Measurements from ENCODE around the gene LARP4.
"Not testable (repeated sequence)": the region's sequence is repeated elsewhere in the genome, so short reads cannot be mapped to it uniquely, and the experiment has no call there.

The LARP4 gene

GRCh38 chr12:50477241-50477832 is 76.7 kb downstream of the LARP4 start:
- in situ Hi-C loops (cut with HindIII; ENCODE audit: low sequenced_read_pairs): no loop called here

- in situ Hi-C loops (cut with HindIII; ENCODE audit: low sequenced_read_pairs): no loop called here
Measured at GRCh38 chr12:50482571-50482970, 81.9 kb downstream of the LARP4 start.

- in situ Hi-C loops (cut with HindIII; ENCODE audit: low sequenced_read_pairs): no loop called here
Measured at GRCh38 chr12:50483488-50483887, 82.8 kb downstream of the LARP4 start.

GRCh38 chr12:50488801-50489200 is 88.1 kb downstream of the LARP4 start:
- in situ Hi-C loops (cut with HindIII; ENCODE audit: low sequenced_read_pairs): no loop called here

- in situ Hi-C loops (cut with HindIII; ENCODE audit: low sequenced_read_pairs): not testable (repeated sequence)
Measured at GRCh38 chr12:50498119-50498518, 97.4 kb downstream of the LARP4 start.

- in situ Hi-C loops (cut with HindIII; ENCODE audit: low sequenced_read_pairs): no loop called here
Measured at GRCh38 chr12:50504798-50505674, 104.4 kb downstream of the LARP4 start, which contains the start of gene DIP2B. Gene DIP2B (plus strand): TSS chr12:50504985. CDS start chr12:50505141, 156 bp downstream.

- in situ Hi-C loops (cut with HindIII; ENCODE audit: low sequenced_read_pairs): no loop called here
Measured at GRCh38 chr12:50505675-50506530, 105.2 kb downstream of the LARP4 start.

GRCh38 chr12:50506753-50507473 is 106.2 kb downstream of the LARP4 start:
- in situ Hi-C loops (cut with HindIII; ENCODE audit: low sequenced_read_pairs): no loop called here

GRCh38 chr12:50507474-50507838 is 106.8 kb downstream of the LARP4 start:
- in situ Hi-C loops (cut with HindIII; ENCODE audit: low sequenced_read_pairs): no loop called here

GRCh38 chr12:50507930-50508329 is 107.2 kb downstream of the LARP4 start:
- in situ Hi-C loops (cut with HindIII; ENCODE audit: low sequenced_read_pairs): no loop called here

GRCh38 chr12:50508414-50508813 is 107.7 kb downstream of the LARP4 start:
- in situ Hi-C loops (cut with HindIII; ENCODE audit: low sequenced_read_pairs): no loop called here

GRCh38 chr12:50508970-50509663 is 108.4 kb downstream of the LARP4 start:
- in situ Hi-C loops (cut with HindIII; ENCODE audit: low sequenced_read_pairs): no loop called here

- in situ Hi-C loops (cut with HindIII; ENCODE audit: low sequenced_read_pairs): no loop called here
Measured at GRCh38 chr12:50514526-50515276, 114.0 kb downstream of the LARP4 start.

GRCh38 chr12:50515587-50515986 is 114.9 kb downstream of the LARP4 start:
- in situ Hi-C loops (cut with HindIII; ENCODE audit: low sequenced_read_pairs): no loop called here

- in situ Hi-C loops (cut with HindIII; ENCODE audit: low sequenced_read_pairs): no loop called here
Measured at GRCh38 chr12:50517421-50518048, 116.8 kb downstream of the LARP4 start.

- in situ Hi-C loops (cut with HindIII; ENCODE audit: low sequenced_read_pairs): no loop called here
Measured at GRCh38 chr12:50518090-50518489, 117.4 kb downstream of the LARP4 start.

- in situ Hi-C loops (cut with HindIII; ENCODE audit: low sequenced_read_pairs): no loop called here
Measured at GRCh38 chr12:50519353-50519752, 118.7 kb downstream of the LARP4 start.

- in situ Hi-C loops (cut with HindIII; ENCODE audit: low sequenced_read_pairs): no loop called here
Measured at GRCh38 chr12:50520416-50521207, 119.9 kb downstream of the LARP4 start.

Measured in DLD1 (cell line).